ENCODE results near the gene DRICH1.

DNA sequence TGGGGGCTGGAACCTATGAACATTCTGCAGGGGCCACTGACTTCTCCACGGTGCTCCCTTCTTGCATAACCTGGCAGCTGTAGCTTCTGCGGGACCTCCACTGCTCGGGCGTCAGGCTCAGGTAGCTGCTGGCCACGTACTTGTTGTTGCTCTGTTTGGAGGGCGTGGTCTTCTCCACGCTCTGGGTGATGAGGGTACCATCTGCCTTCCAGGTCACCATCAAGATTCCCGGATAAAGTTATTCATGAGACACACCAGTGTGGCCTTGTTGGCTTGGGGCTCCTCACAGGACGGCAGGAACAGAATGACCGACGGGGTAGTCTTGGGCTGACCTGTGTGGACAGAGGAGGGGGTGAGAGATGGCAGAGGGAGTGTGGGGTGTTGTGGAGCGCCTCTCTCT is 6.5 kb upstream of the DRICH1 start:
- TF ChIP-seq EZH2 (IDR thresholded peaks at IDR 0.05; ENCODE audit: insufficient read depth, poor library complexity, severe bottlenecking) (no peak), EZH2phosphoT487 (IDR thresholded peaks at IDR 0.05; ENCODE audit: insufficient read depth, low read depth) (no peak)
